Fibroblast of pulmonary artery (primary cell): ENCODE measurements around the gene ADH5.
A peak's percentile ranks its signal among the peaks of the same experiment; 100 is the strongest.

Experiments used
- DNase-seq: peaks from one replicate; pipeline ENCODE4 v3.0.0-alpha.2; 2010; ENCODE audit warnings: low read depth
- H3K4me3 ChIP-seq: replicated peaks from 2 replicates; pipeline ENCODE4 v1.5.1; 2011; ENCODE audit warnings: low read depth, mild to moderate bottlenecking, control low read depth, low read length, moderate library complexity
- TF ChIP-seq, protein P1 (sequence below): IDR thresholded peaks from 2 replicates; pipeline ENCODE4 v1.5.1; 2011; ENCODE audit warnings: mild to moderate bottlenecking, control low read depth, low read length, inconsistent platforms; ENCODE audit errors: missing control alignments

Gene ADH5

DNA sequence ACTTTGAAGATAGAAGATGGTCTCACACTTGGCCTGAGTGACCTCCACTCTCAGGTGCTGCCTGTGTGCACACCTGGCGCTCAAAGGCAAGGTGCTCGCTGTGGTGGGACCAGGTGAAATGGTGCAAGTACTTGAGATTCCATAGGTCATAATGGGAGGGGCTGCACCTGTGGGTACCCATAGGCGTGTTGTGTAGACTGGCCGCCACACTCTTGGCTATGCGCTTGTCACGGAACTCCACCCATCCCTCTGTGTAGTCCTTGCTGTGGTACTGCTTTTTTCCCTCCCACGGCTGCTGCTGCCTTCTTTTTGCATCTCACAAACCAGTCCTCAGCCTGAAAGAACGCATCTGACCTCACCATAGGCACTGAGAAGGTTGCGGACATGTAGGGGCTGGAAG, 66.0 kb downstream of the ADH5 start:
- DNase-seq, result no peak
- H3K4me3 ChIP-seq, result peak overlapping the region; percentile 35
- TF ChIP-seq, protein P1, sequence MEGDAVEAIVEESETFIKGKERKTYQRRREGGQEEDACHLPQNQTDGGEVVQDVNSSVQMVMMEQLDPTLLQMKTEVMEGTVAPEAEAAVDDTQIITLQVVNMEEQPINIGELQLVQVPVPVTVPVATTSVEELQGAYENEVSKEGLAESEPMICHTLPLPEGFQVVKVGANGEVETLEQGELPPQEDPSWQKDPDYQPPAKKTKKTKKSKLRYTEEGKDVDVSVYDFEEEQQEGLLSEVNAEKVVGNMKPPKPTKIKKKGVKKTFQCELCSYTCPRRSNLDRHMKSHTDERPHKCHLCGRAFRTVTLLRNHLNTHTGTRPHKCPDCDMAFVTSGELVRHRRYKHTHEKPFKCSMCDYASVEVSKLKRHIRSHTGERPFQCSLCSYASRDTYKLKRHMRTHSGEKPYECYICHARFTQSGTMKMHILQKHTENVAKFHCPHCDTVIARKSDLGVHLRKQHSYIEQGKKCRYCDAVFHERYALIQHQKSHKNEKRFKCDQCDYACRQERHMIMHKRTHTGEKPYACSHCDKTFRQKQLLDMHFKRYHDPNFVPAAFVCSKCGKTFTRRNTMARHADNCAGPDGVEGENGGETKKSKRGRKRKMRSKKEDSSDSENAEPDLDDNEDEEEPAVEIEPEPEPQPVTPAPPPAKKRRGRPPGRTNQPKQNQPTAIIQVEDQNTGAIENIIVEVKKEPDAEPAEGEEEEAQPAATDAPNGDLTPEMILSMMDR, result no peak

DNA sequence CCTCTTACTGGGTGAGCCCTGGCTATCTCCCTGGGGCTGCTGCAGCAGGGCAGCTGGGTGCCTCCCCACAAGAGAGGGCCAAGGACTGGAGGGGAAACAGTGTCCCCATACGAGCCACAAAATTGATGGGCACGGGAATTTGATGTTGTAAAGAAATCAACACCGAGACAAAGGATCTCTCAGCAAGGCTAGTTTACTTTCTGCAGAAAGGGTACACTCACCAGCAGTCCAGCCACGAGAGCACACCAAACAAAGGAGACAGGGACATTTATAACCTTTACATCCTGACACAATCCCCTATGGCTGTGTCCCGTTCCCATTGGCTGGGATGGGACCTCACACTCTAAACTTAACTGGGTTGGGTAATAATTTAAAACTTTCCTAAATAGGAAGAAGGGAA, 67.2 kb downstream of the ADH5 start:
- DNase-seq, result no peak
- no peak overlapping the region for H3K4me3 ChIP-seq
- TF ChIP-seq, protein P1, result no peak
